ELR (cell line): ENCODE results near the gene SND1.

ENCODE experiments used
- DNase-seq: peaks from one replicate; pipeline ENCODE4 v3.0.0-alpha.2; 2015; ENCODE audit warnings: low read depth

Gene SND1

DNA sequence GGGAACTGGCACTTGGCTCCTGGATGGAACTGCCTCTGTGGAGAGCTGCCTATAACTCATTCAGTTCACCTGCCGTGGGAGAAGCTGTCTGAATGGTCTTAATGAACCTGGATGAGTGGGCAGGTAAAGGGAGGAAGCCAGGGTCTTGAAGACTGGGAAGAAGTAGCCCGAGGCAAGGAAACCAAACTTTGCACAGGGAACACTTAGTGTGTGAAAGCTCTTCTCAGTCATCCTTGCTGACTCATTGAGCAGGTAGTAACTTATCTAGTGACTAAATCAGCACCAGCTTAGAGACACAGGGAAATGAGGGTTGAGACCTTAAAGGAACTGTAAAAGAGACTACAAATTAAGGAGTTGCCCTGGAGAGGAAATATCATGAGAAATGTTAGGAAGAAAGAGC, 369.4 kb downstream of the SND1 start:
- peak; percentile 81 for DNase-seq

- peak; percentile 69 for DNase-seq
Observed at GRCh38 chr7:128022631-128023532, 370.9 kb downstream of the SND1 start.

DNA sequence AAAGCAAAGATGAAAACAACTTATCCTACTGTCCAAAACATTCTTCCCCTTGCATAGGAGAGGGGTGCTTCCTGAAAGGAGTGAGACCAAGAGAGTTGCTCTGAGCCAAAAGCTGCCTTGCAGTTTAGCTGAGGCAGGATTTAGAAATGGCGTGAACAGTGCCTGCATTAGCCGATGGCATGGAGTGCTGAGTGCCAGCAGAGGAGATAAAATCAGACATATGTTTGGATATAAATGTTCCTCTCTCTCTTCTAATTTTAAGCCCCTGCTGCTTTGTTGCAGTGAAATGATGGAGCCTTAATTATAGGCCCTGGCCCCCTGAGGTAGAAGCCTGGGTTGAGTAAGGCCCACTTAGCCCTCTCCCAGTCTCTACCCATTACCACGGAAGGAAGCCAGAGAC, 372.2 kb downstream of the SND1 start:
- no peak for DNase-seq

DNA sequence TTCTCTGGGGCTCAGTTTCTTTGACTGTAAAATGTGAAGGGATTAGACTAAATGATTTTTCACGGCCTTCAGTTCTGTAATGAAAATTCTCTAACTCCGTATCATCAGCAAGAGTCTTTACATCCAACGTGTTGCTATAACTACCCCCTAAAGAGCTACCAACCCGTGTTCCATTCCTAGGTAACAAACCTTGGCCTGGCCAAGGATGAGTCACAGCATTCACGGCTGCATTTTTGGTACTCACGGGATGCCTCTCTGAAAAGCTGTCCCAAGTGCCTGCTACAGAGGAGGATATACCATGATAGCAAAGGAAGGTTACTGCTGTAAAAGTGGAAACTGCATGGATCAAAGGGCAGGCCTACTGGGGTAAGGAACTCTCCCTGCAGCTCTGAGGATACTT, 373.4 kb downstream of the SND1 start:
- peak; percentile 51 for DNase-seq

GRCh38 chr7:128025819-128026218, 373.8 kb downstream of the SND1 start:
- no peak for DNase-seq

- DNase-seq, result no peak
Observed at GRCh38 chr7:128026551-128026950, 374.6 kb downstream of the SND1 start.

- no peak for DNase-seq
Observed at GRCh38 chr7:128027485-128027980, 375.5 kb downstream of the SND1 start.

GRCh38 chr7:128029405-128029995, 377.5 kb downstream of the SND1 start:
- DNase-seq, result no peak

DNA sequence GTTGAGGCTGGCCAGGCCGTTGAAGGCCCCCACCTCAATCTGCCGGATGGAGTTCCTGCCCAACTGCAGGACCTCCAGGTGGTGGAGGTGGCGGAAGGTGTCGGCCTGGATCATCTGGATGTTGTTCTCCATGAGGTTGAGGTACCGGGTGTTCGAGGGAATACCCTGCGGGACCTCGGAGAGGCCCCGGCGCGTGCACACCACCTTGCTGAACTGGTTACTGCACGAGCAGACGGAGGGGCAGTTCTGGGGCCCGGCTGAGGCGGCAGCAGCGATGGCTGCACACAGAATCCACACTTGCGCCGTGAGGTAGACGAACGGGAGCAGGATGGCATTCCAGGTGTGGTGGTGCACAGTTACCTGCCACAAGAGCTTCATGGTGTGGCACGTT, 378.3 kb downstream of the SND1 start:
- no peak for DNase-seq

GRCh38 chr7:128030654-128031611, 378.9 kb downstream of the SND1 start, which contains the start of gene LRRC4:
TSS of gene LRRC4 (minus strand) at chr7:128031437. CDS start at chr7:128030640, 797 bp downstream.
- DNase-seq, result peak; percentile 62

- peak; percentile 94 for DNase-seq
Observed at GRCh38 chr7:128031901-128032604, 380.1 kb downstream of the SND1 start.

- no peak for DNase-seq
Observed at GRCh38 chr7:128032605-128033235, 380.7 kb downstream of the SND1 start.

DNA sequence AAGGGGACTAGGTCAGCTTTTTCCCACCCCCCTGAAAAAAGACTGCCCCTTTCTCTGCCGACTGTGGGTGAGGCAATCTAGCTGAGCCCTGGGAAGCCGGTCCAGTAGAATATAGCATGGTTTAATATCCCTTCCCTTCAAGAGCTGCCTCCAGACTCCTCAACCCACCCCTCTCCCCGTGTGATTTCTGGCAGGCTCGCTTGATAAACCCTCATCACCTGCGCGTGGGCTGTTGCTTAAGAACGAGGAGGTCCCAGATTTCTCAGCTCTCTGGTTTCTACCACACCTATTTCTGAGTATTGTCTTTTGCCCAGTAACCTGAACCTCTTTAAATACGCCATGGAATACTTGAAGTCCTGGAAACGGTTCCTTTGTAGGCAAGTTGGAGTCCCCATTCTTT, 381.3 kb downstream of the SND1 start:
- DNase-seq, result no peak

- no peak for DNase-seq
Observed at GRCh38 chr7:128034825-128035224, 382.8 kb downstream of the SND1 start.

- DNase-seq, result peak; percentile 45
Observed at GRCh38 chr7:128035712-128036111, 383.7 kb downstream of the SND1 start.

GRCh38 chr7:128036226-128036940, 384.4 kb downstream of the SND1 start:
- no peak for DNase-seq

DNA sequence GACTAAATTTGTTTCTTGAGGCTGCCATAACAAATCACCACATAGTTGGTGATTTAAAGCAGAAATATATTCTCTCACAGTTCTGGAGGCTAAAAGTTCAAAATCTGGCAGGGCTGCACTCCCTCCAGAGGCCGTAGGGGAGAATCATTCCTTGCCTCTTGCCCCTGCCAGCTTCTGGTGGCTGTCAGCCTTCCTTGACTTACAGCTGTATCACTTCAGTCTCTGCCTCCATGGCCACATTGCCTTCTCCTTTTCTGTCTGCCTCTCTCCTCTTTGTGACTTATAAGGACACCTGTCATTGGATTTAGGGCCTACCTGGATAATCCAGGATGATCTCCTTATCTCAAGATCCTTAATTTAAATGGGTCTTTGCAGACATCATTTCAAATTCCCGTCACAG, 385.1 kb downstream of the SND1 start:
- DNase-seq, result no peak

- no peak for DNase-seq
Observed at GRCh38 chr7:128037880-128038619, 386.1 kb downstream of the SND1 start.

- no peak for DNase-seq
Observed at GRCh38 chr7:128039544-128039953, 387.6 kb downstream of the SND1 start.

- DNase-seq, result no peak
Observed at GRCh38 chr7:128040205-128040604, 388.2 kb downstream of the SND1 start.
